GM13976 (cell line): Measurements from ENCODE around the gene CTNNAL1.

Experiments
- DNase-seq: peaks from one replicate; pipeline ENCODE4 v3.0.0; 2012; ENCODE audit warnings: low spot score
- CTCF ChIP-seq: IDR thresholded peaks from 2 replicates; pipeline ENCODE4 v1.5.1; 2012; ENCODE audit warnings: borderline replicate concordance, mild to moderate bottlenecking; ENCODE audit not compliant: insufficient read depth; ENCODE audit errors: extremely low read depth, missing control alignments, control extremely low read depth
- in situ Hi-C: fragments of 300-500 bp; cut with MboI; formaldehyde crosslinking; loops from one replicate; pipeline ENCODE4 v1.12.0; 2022; ENCODE audit warnings: low sequenced_read_pairs, mixed read lengths, inconsistent platforms; ENCODE audit not compliant: unreplicated experiment

Gene CTNNAL1

GRCh38 chr9:108960331-108960730, 53.0 kb downstream of the CTNNAL1 start:
- in situ Hi-C loops, result no loop called here
- no peak for TF ChIP-seq CTCF
- no peak for DNase-seq

- TF ChIP-seq CTCF, result no peak
- no peak for DNase-seq
- in situ Hi-C loops, result no loop called here
These were observed 56.7 kb downstream of the CTNNAL1 start for GRCh38 chr9:108956631-108957026.

GRCh38 chr9:108956022-108956630, 57.2 kb downstream of the CTNNAL1 start:
- TF ChIP-seq CTCF, result no peak
- DNase-seq, result no peak
- in situ Hi-C loops, result no loop called here

- DNase-seq, result peak; percentile 48
- peak; percentile 46 for TF ChIP-seq CTCF
- in situ Hi-C loops, result no loop called here
These were observed 59.2 kb downstream of the CTNNAL1 start for GRCh38 chr9:108953983-108954574.

GRCh38 chr9:108951578-108951977, 61.7 kb downstream of the CTNNAL1 start:
- TF ChIP-seq CTCF, result no peak
- no peak for DNase-seq
- in situ Hi-C loops, result no loop called here

- DNase-seq, result no peak
- TF ChIP-seq CTCF, result no peak
- in situ Hi-C loops, result no loop called here
These were observed 63.1 kb downstream of the CTNNAL1 start for GRCh38 chr9:108950168-108950567.
